BE2C (cell line): Measurements from ENCODE around the gene CLEC3A.

ENCODE experiments used
- DNase-seq: peaks from one replicate; pipeline ENCODE4 v3.0.0-alpha.2; 2020
- H3K27me3 ChIP-seq: fragments of 250-450 bp; sonication (Bioruptor Pico); 2 replicates; pipeline ENCODE4 v1.5.1; 2020; ENCODE audit warnings: mild to moderate bottlenecking
- H3K36me3 ChIP-seq: fragments of 250-450 bp; sonication (Bioruptor Pico); 2 replicates; pipeline ENCODE4 v1.5.1; 2020; ENCODE audit warnings: mild to moderate bottlenecking
- H3K4me1 ChIP-seq: fragments of 250-450 bp; sonication (Bioruptor Pico); 2 replicates; pipeline ENCODE4 v1.5.1; 2020
- H3K4me3 ChIP-seq: 2 replicates; pipeline ENCODE4 v1.5.1; 2011; ENCODE audit warnings: low read depth, low read length
- H3K9me3 ChIP-seq: fragments of 250-450 bp; sonication (Bioruptor Pico); 2 replicates; pipeline ENCODE4 v1.5.1; 2020
- CTCF ChIP-seq: IDR thresholded peaks from 2 replicates; pipeline ENCODE4 v1.5.1; 2012; ENCODE audit warnings: mild to moderate bottlenecking, low read depth, low read length

CLEC3A gene

DNA sequence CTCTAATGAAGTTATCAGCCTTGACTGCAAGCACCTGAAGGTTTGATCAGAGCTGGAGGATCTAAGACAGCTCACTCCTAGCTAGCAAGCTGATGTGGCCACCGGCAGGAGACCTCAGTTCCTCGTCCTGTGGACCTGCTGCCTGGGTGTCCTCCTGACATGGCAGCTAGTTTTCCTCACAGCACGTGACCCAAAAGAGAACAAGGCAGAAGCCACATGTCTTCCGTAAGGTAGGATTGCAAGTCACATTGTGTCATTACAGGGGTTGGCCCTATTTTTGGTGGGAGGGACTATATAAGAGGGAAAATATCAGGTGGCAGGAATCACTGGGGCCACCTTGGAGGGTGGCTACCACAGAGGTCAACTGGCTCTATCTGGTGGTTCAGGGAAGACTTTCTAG is 59.0 kb downstream of the CLEC3A start:
- Histone ChIP-seq H3K36me3 (no peaks in the 10 kb centered on the region), H3K9me3 (no peaks in the 10 kb centered on the region), H3K4me1 (no peaks in the 10 kb centered on the region), H3K4me3 (no peak overlapping the region), H3K27me3 (no peaks in the 10 kb centered on the region)
- no peak for DNase-seq
- TF ChIP-seq CTCF, result no peak
